AG09319 (cell line): Measurements from ENCODE around the gene FOSB.

ENCODE experiments used
- DNase-seq: peaks from one replicate; pipeline ENCODE4 v3.0.0-alpha.2; 2010; ENCODE audit warnings: low read depth; ENCODE audit errors: extremely low read depth
- CTCF ChIP-seq: IDR thresholded peaks from 2 replicates; pipeline ENCODE4 v1.5.1; 2011; ENCODE audit warnings: low read depth, mild to moderate bottlenecking, inconsistent platforms, low read length, moderate library complexity

FOSB gene

GRCh38 chr19:45497791-45498190 is 30.0 kb downstream of the FOSB start:
- DNase-seq, result no peak
- TF ChIP-seq CTCF, result no peak

DNA sequence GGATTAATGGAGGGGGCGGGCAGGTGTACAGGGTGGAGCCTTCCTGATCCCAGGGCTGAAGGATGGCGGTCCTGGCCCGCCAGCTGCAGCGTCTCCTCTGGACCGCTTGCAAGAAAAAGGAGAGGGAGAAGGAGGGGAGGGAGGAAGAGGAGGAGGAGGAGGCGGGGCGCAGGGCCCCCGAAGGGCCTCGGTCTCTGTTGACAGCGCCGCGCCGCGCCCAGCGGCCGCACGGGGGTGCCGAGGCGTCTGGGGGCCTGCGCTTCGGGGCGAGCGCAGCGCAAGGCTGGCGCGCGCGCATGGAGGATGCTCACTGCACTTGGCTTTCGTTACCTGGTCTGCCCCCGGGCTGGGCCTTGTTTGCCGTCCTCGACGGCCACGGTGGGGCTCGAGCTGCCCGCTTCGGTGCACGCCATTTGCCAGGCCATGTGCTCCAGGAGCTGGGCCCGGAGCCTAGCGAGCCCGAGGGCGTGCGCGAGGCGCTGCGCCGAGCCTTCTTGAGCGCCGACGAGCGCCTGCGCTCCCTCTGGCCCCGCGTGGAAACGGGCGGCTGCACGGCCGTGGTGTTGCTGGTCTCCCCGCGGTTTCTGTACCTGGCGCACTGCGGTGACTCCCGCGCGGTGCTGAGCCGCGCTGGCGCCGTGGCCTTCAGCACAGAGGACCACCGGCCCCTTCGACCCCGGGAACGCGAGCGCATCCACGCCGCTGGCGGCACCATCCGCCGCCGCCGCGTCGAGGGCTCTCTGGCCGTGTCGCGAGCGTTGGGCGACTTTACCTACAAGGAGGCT is 30.8 kb downstream of the FOSB start, which contains the start of gene PPM1N:
Gene PPM1N, plus strand, starts transcription at position 33 of the 785 bp plus-strand sequence. Its CDS starts 30 bp downstream, at position 63.
- no peak for DNase-seq
- TF ChIP-seq CTCF, result no peak

DNA sequence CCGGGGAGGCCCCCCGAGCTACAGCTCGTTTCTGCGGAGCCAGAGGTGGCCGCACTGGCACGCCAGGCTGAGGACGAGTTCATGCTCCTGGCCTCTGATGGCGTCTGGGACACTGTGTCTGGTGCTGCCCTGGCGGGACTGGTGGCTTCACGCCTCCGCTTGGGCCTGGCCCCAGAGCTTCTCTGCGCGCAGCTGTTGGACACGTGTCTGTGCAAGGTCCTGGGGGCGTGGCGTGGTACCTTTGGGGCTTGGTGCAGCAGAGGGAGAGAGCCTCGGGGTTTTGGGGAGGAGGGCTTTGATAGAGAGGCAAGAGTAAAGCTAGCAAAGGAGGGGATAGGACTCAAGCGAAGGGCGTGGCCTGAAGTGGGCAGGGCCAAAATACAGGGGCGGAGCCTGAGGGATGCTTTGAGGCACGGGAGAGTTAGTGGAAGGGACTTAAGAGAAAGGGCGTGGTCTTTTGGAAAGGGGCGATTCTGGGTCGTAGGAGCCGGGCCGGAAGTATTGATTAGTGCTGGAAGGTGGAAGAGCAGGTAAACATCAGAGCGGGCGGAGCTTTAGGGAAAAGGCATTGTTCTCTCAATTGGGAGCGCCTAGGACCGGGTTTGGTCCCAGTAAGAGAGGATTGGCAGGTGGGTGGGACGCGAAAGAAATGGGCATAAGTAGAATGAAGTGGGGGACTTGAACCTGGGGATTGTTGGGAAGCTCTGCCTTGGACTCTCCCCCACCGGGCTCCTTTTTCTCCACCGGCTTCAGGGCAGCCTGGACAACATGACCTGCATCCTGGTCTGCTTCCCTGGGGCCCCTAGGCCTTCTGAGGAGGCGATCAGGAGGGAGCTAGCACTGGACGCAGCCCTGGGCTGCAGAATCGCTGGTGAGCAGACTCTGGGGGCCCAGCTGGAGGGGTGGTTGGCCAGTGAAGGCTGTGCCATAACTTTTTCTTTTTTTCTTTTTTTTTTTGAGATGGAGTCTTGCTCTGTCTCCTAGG is 31.7 kb downstream of the FOSB start:
- no peak for DNase-seq
- no peak for TF ChIP-seq CTCF

GRCh38 chr19:45500918-45501729 is 33.3 kb downstream of the FOSB start:
- no peak for DNase-seq
- TF ChIP-seq CTCF, result no peak

DNA sequence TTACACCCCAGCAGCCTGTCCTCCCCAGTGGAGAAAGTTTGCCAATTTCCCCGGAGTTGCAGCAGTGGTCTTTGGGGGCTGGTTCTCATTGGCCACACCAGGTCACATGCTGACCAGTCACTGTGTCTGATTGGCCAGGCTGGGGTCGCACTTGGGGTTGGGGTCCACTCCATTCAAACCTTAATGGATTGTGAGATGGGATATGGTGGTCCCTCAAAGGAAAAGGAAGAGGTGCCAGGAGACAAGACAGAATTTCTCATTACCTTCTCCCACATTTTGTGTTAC is 33.9 kb downstream of the FOSB start:
- no peak for DNase-seq

DNA sequence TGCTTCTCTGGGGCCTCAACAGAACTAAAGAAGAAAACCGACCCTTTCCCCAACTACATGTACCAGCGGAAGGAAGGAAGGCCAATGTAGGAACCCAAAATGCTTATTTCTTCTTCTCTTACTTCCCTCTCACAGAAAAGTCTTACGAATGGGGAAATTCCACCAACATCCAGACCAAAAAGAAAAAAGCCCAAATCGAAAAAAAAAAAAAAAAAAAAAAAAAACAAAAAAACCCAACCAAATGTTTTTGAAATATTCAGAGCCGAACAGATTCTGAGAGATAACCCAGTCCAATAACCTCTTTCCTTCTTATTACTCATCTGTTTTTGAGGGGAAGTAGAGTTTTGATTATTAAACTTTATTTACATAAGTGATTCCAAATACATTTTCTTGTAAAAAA is 34.3 kb downstream of the FOSB start:
- no peak for TF ChIP-seq CTCF

More for the DNA sequence above, 33.9 kb downstream of the FOSB start:
- TF ChIP-seq CTCF, result no peak

More for the DNA sequence above, 34.3 kb downstream of the FOSB start:
- no peak for DNase-seq
